ENCODE measurements around the gene CYP21A2. TPM values are rescaled to one million over a fixed set of nuclear protein-coding genes. Genes with fewer than 3 reads are reported as not detected.
"Not testable (repeated sequence)": the region's sequence is repeated elsewhere in the genome, so short reads cannot be mapped to it uniquely, and the experiment has no call there.

CYP21A2 gene
- total RNA-seq, 1 donor from 2014 or later, result 14.0 TPM

- not testable (repeated sequence) for DNase-seq (ENCODE audit: low spot score in 2 of 2); H3K9me3 ChIP-seq; H3K27ac ChIP-seq; H3K4me3 ChIP-seq; H3K36me3 ChIP-seq; H3K4me1 ChIP-seq; H3K27me3 ChIP-seq
- intact Hi-C loops (cut with DNase I), result loop anchor here (10.0 kb wide), 1 partner anchor 114 kb away; the partner anchor contains the start of genes PPT2 and PRRT1
Observed at GRCh38 chr6:32041050-32041321, 2.8 kb downstream of the CYP21A2 start.

- H3K9me3 ChIP-seq; DNase-seq (ENCODE audit: low spot score in 2 of 2); H3K36me3 ChIP-seq; H3K27ac ChIP-seq; H3K27me3 ChIP-seq; H3K4me3 ChIP-seq; H3K4me1 ChIP-seq: not testable (repeated sequence)
- intact Hi-C loops (cut with DNase I), result loop anchor here (10.0 kb wide), 1 partner anchor 113 kb away; the partner anchor contains the start of genes PPT2 and PRRT1
Observed at GRCh38 chr6:32041385-32041784, 3.2 kb downstream of the CYP21A2 start.

GRCh38 chr6:32042276-32042675 is 4.1 kb downstream of the CYP21A2 start:
- not testable (repeated sequence) for H3K9me3 ChIP-seq; H3K36me3 ChIP-seq; H3K27me3 ChIP-seq; DNase-seq (ENCODE audit: low spot score in 2 of 2); H3K27ac ChIP-seq; H3K4me3 ChIP-seq; H3K4me1 ChIP-seq
- intact Hi-C loops (cut with DNase I), result loop anchor here (10.0 kb wide), 1 partner anchor 113 kb away; the partner anchor contains the start of genes PPT2 and PRRT1

- not testable (repeated sequence) for H3K27me3 ChIP-seq; DNase-seq (ENCODE audit: low spot score in 2 of 2); H3K9me3 ChIP-seq; H3K27ac ChIP-seq; H3K36me3 ChIP-seq; H3K4me3 ChIP-seq
- peaks cover 0 to 19% of the 10 kb centered on the region in 2 donors for H3K4me1 ChIP-seq
- intact Hi-C loops (cut with DNase I), result loop anchor here (10.0 kb wide), 1 partner anchor 111 kb away; the partner anchor contains the start of genes PPT2 and PRRT1
Observed at GRCh38 chr6:32043589-32044380, 5.6 kb downstream of the CYP21A2 start.

- not testable (repeated sequence) for DNase-seq (ENCODE audit: low spot score in 2 of 2); H3K36me3 ChIP-seq; H3K9me3 ChIP-seq; H3K27ac ChIP-seq; H3K4me3 ChIP-seq; H3K27me3 ChIP-seq
- intact Hi-C loops (cut with DNase I), result loop anchor here (10.0 kb wide), 1 partner anchor 110 kb away; the partner anchor contains the start of genes PPT2 and PRRT1
- H3K4me1 ChIP-seq, result peaks cover 0 to 19% of the 10 kb centered on the region in 2 donors
Observed at GRCh38 chr6:32044916-32045315, 6.7 kb downstream of the CYP21A2 start.

GRCh38 chr6:32045811-32046449 is 7.7 kb downstream of the CYP21A2 start:
- Histone ChIP-seq H3K27ac (peak overlapping the region; percentile 69 to 77), H3K9me3 (no peaks in the 10 kb centered on the region), H3K4me1 (peaks cover 0 to 19% of the 10 kb centered on the region in 2 donors), H3K36me3 (peaks cover 5 to 7% of the 10 kb centered on the region in 2 donors), H3K27me3 (no peaks in the 10 kb centered on the region), H3K4me3 (no peak overlapping the region)
- DNase-seq (ENCODE audit: low spot score in 2 of 2), result no peak
- no peak for TF ChIP-seq CTCF (IDR thresholded peaks at IDR 0.05)
- intact Hi-C loops (cut with DNase I), result loop anchor here (10.0 kb wide), 1 partner anchor 109 kb away; the partner anchor contains the start of genes PPT2 and PRRT1

GRCh38 chr6:32046450-32047083 is 8.4 kb downstream of the CYP21A2 start:
- Histone ChIP-seq H3K4me1 (peaks cover 0 to 19% of the 10 kb centered on the region in 2 donors), H3K27me3 (no peaks in the 10 kb centered on the region), H3K36me3 (peaks cover 5 to 8% of the 10 kb centered on the region in 2 donors), H3K9me3 (no peaks in the 10 kb centered on the region), H3K4me3 (no peak overlapping the region), H3K27ac (peak overlapping the region; percentile 69 to 77)
- intact Hi-C loops (cut with DNase I), result loop anchor here (10.0 kb wide), 1 partner anchor 108 kb away; the partner anchor contains the start of genes PPT2 and PRRT1
- no peak for TF ChIP-seq CTCF (IDR thresholded peaks at IDR 0.05)
- DNase-seq (ENCODE audit: low spot score in 2 of 2), result no peak

Measured in ascending aorta (tissue), 2 donors.